Left ventricle myocardium inferior (tissue), 1 donor: ENCODE measurements around the gene WNT4. TPM values are rescaled to one million over a fixed set of nuclear protein-coding genes. Genes with fewer than 3 reads are reported as not detected.

ENCODE experiments used
- DNase-seq: peaks from one replicate; pipeline ENCODE4 v3.0.0-alpha.2; 2020
- H3K27ac ChIP-seq: fragments of 200-600 bp; replicated peaks from 2 replicates; pipeline ENCODE4 v1.8.0; 2021
- H3K27me3 ChIP-seq: fragments of 200-600 bp; 2 replicates; pipeline ENCODE4 v1.8.0; 2021; ENCODE audit warnings: low read depth
- H3K36me3 ChIP-seq: fragments of 200-600 bp; 2 replicates; pipeline ENCODE4 v1.8.0; 2021
- H3K4me1 ChIP-seq: fragments of 200-600 bp; 2 replicates; pipeline ENCODE4 v1.8.0; 2021
- H3K4me3 ChIP-seq: fragments of 200-600 bp; 2 replicates; pipeline ENCODE4 v1.8.0; 2021; ENCODE audit warnings: mild to moderate bottlenecking, moderate library complexity
- H3K9me3 ChIP-seq: fragments of 200-600 bp; replicated peaks from 2 replicates; pipeline ENCODE4 v1.8.0; 2021
- intact Hi-C: fragments of 100-400 bp; cut with micrococcal nuclease; formaldehyde crosslinking; loops from one replicate; pipeline ENCODE4 v1.11.0; 2022
- total RNA-seq: library from RNA; stranded (reverse); fragmentation: NEBNext Ultra II Directional; extraction: Animal tissue kit (Norgen Biotek cat#: 25700); gene quantifications from one replicate; pipeline ENCODE4 v1.2.1, GENCODE V29; 2021
- TF ChIP-seq, protein P1 (sequence below): fragments of 200-600 bp; IDR thresholded peaks from 2 replicates; pipeline ENCODE4 v1.8.0; 2021; ENCODE audit warnings: antibody characterized with exemption, mild to moderate bottlenecking, borderline replicate concordance
- donor health status: DM: no; HTN: yes; CAD: no; lungs with severe emphysema.

The WNT4 gene
- total RNA-seq, 1 donor from 2014 or later = not detected

DNA sequence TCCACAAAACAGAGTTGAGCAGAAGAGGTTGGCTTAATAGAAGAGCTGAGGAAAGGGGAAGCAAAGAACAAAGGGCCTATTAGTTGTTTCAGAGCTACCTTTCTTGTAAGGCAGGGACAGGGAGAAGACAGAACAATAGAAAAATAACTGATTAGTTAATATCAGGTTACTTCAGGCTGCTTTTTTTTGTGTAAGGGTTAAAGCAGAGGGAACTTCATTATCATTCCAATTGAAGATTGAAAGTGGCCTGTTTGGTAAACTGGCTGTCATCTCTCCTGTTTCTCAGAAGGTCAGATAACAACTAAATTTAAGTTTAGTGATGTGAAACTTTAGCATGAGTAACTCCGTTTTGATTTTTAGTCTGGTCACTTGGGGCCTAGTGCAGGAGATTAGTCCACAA, 68.1 kb downstream of the WNT4 start:
- peaks cover 96% of the 10 kb centered on the region for H3K4me1 ChIP-seq
- intact Hi-C loops = no loop called here
- TF ChIP-seq, protein P1, sequence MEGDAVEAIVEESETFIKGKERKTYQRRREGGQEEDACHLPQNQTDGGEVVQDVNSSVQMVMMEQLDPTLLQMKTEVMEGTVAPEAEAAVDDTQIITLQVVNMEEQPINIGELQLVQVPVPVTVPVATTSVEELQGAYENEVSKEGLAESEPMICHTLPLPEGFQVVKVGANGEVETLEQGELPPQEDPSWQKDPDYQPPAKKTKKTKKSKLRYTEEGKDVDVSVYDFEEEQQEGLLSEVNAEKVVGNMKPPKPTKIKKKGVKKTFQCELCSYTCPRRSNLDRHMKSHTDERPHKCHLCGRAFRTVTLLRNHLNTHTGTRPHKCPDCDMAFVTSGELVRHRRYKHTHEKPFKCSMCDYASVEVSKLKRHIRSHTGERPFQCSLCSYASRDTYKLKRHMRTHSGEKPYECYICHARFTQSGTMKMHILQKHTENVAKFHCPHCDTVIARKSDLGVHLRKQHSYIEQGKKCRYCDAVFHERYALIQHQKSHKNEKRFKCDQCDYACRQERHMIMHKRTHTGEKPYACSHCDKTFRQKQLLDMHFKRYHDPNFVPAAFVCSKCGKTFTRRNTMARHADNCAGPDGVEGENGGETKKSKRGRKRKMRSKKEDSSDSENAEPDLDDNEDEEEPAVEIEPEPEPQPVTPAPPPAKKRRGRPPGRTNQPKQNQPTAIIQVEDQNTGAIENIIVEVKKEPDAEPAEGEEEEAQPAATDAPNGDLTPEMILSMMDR = no peak
- no peak overlapping the region for H3K4me3 ChIP-seq
- no peaks in the 10 kb centered on the region for H3K27me3 ChIP-seq
- DNase-seq = no peak
- H3K27ac ChIP-seq = no peak overlapping the region
- no peaks in the 10 kb centered on the region for H3K9me3 ChIP-seq
- H3K36me3 ChIP-seq = peaks cover 16% of the 10 kb centered on the region

DNA sequence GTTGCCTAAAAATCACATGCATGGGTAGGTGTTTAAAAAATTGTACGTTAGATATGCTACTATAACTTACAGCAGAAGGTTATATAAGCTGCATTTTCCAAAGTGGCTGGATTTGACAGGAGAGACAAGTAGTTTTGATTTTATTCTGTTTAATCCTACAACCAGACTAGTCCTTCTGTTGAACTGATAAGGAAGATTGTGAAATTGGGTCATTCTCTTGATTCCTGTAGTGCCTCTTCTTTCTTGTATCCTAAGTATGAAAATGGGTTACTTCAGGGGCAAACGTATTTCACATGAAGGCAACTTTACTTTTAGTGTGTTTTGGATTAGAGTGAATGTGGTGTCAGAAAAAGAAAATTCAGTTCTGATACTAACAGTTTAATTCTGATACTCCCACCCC, 71.4 kb downstream of the WNT4 start:
- Histone ChIP-seq H3K4me1 (peaks cover 95% of the 10 kb centered on the region), H3K27ac (no peak overlapping the region), H3K36me3 (no peaks in the 10 kb centered on the region), H3K27me3 (no peaks in the 10 kb centered on the region), H3K4me3 (no peak overlapping the region), H3K9me3 (no peaks in the 10 kb centered on the region)
- intact Hi-C loops = no loop called here
- TF ChIP-seq, protein P1 = no peak
- DNase-seq = no peak

Other genes starting within 250 kb of the WNT4 start
- gene HSPG2, start 205.8 kb downstream of the WNT4 start, total RNA-seq = 257 TPM
- gene CELA3B, start 166.1 kb downstream of the WNT4 start, total RNA-seq = not detected
- not detected for gene CELA3A, start 141.4 kb downstream of the WNT4 start, total RNA-seq
- 126 TPM for gene CDC42, start 90.4 kb downstream of the WNT4 start, total RNA-seq